IMR-90 (cell line): ENCODE data around the gene TDP2.
A peak's percentile ranks its signal among the peaks of the same experiment; 100 is the strongest.

ENCODE experiments used
- BHLHE40 ChIP-seq: fragments of 150-350 bp; IDR thresholded peaks from 2 replicates; pipeline ENCODE4 v1.6.1; 2016; ENCODE audit warnings: mild to moderate bottlenecking, low read depth, low read length
- CEBPB ChIP-seq: IDR thresholded peaks from 2 replicates; pipeline ENCODE4 v1.6.1; 2012; ENCODE audit warnings: low read depth, low read length, improper control_type of control experiment
- CHD1 ChIP-seq: IDR thresholded peaks from 2 replicates; pipeline ENCODE4 v1.6.1; 2012; ENCODE audit warnings: low read depth, low read length, improper control_type of control experiment
- CTCF ChIP-seq: conservative IDR thresholded peaks from 2 replicates; pipeline ENCODE4 v1.5.1; 2012; ENCODE audit warnings: mild to moderate bottlenecking, low read depth, low read length, improper control_type of control experiment
- ELK1 ChIP-seq: fragments of 150-350 bp; IDR thresholded peaks from 2 replicates; pipeline ENCODE4 v1.6.1; 2016; ENCODE audit warnings: low read depth, mild to moderate bottlenecking, low read length, moderate library complexity, borderline replicate concordance
- FOS ChIP-seq: fragments of 150-350 bp; IDR thresholded peaks from 2 replicates; pipeline ENCODE4 v1.6.1; 2016; ENCODE audit warnings: low read depth, low read length
- MAFK ChIP-seq: IDR thresholded peaks from 2 replicates; pipeline ENCODE4 v1.6.1; 2012; ENCODE audit warnings: low read depth, low read length, improper control_type of control experiment
- MXI1 ChIP-seq: IDR thresholded peaks from 2 replicates; pipeline ENCODE4 v1.6.1; 2012; ENCODE audit warnings: low read depth, mild to moderate bottlenecking, low read length, moderate library complexity, borderline replicate concordance
- NFE2L2 ChIP-seq: fragments of 150-350 bp; IDR thresholded peaks from 2 replicates; pipeline ENCODE4 v1.6.1; 2016; ENCODE audit warnings: low read depth, mild to moderate bottlenecking, low read length
- POLR2A ChIP-seq: IDR thresholded peaks from 2 replicates; pipeline ENCODE4 v1.6.1; 2012; ENCODE audit warnings: mild to moderate bottlenecking, low read depth, low read length
- RAD21 ChIP-seq: IDR thresholded peaks from 2 replicates; pipeline ENCODE4 v1.6.1; 2012; ENCODE audit warnings: low read length, improper control_type of control experiment
- RCOR1 ChIP-seq: IDR thresholded peaks from 2 replicates; pipeline ENCODE4 v1.6.1; 2012; ENCODE audit warnings: mild to moderate bottlenecking, low read length, improper control_type of control experiment; ENCODE audit not compliant: insufficient replicate concordance
- SMC3 ChIP-seq: fragments of 150-350 bp; IDR thresholded peaks from 2 replicates; pipeline ENCODE4 v1.6.1; 2016; ENCODE audit warnings: low read depth, mild to moderate bottlenecking, antibody characterized with exemption, low read length, moderate library complexity
- USF2 ChIP-seq: fragments of 150-350 bp; IDR thresholded peaks from 2 replicates; pipeline ENCODE4 v1.6.1; 2017; ENCODE audit warnings: mild to moderate bottlenecking, antibody characterized with exemption, low read length, low read depth

GRCh38 chr6:24658573-24659560, 7.8 kb downstream of the TDP2 start:
- no peak for TF ChIP-seq ELK1
- TF ChIP-seq BHLHE40: no peak
- TF ChIP-seq CTCF: no peak
- TF ChIP-seq POLR2A: no peak
- TF ChIP-seq SMC3: no peak
- no peak for TF ChIP-seq FOS
- TF ChIP-seq CEBPB: peak; percentile 78
- TF ChIP-seq NFE2L2: peak; percentile 95
- no peak for TF ChIP-seq CHD1
- TF ChIP-seq USF2: no peak
- peak; percentile 65 for TF ChIP-seq MAFK
- no peak for TF ChIP-seq RAD21
- no peak for TF ChIP-seq RCOR1
- no peak for TF ChIP-seq MXI1
